A549 (cell line): ENCODE measurements around the gene UNC119B. TPM values are rescaled to one million over a fixed set of nuclear protein-coding genes. Genes with fewer than 3 reads are reported as not detected.

Experiments
- ATAC-seq, 2 experiments: fragments of 200-7000 bp in 1 of 2; fragments of >200 bp in 1 of 2; cut with Nextera tagmentation in 1 of 2; cut with Tn5 transposase in 1 of 2; 3 replicates each; pipeline versions ENCODE4 v1.8.0 to v1.9.1; 2018 to 2020; ENCODE audit warnings: mild to moderate bottlenecking in 1 of 2, moderate library complexity in 1 of 2
- CTCF ChIA-PET: fragments of 300-600 bp; sonication (Branson Sonifier 250); formaldehyde crosslinking; extraction: SDS; loops from one replicate; lab custom pipeline; 2021; ENCODE audit warnings: antibody characterized with exemption, inconsistent platforms; lab: Yijun Ruan, JAX
- POLR2A ChIA-PET: fragments of 350-600 bp; formaldehyde crosslinking; extraction: SDS; loops from one replicate; lab custom pipeline; 2021; ENCODE audit warnings: antibody characterized with exemption, inconsistent platforms; lab: Yijun Ruan, JAX
- DNase-seq, 2 experiments: peaks; one replicate each; pipeline versions ENCODE4 v3.0.0 to v3.0.0-alpha.2; 2011 to 2016; ENCODE audit warnings: low read depth in 1 of 2, low spot score in 1 of 2
- FAIRE-seq: peaks from 2 replicates; lab custom pipeline; 2011; peaks lifted over from hg19 to GRCh38; lab: Jason Lieb, UNC
- H3K27ac ChIP-seq, 2 experiments: fragments of >200 bp; sonication (Bioruptor Twin); formaldehyde crosslinking; 3 replicates each; pipeline ENCODE4 v1.5.1; 2016 to 2017
- H3K4me1 ChIP-seq: fragments of >200 bp; sonication (Bioruptor Twin); formaldehyde crosslinking; 3 replicates; pipeline ENCODE4 v1.6.1; 2016
- H3K4me2 ChIP-seq: fragments of >200 bp; sonication (Bioruptor Twin); formaldehyde crosslinking; 3 replicates; pipeline ENCODE4 v1.6.1; 2016
- H3K4me3 ChIP-seq: fragments of >200 bp; sonication (Bioruptor Twin); formaldehyde crosslinking; 3 replicates; pipeline ENCODE4 v1.5.1; 2016
- H3K9me3 ChIP-seq: fragments of >200 bp; sonication (Bioruptor Twin); formaldehyde crosslinking; 3 replicates; pipeline ENCODE4 v1.6.1; 2016
- ATOH8 ChIP-seq: fragments of 250-450 bp; sonication (Bioruptor Pico); IDR thresholded peaks from 2 replicates; pipeline ENCODE4 v1.5.0; 2020; ENCODE audit warnings: low read depth, mild to moderate bottlenecking, moderate library complexity
- BHLHE40 ChIP-seq: IDR thresholded peaks from 2 replicates; pipeline ENCODE4 v1.6.1; 2012; ENCODE audit warnings: low read depth, low read length, inconsistent platforms
- CEBPB ChIP-seq, 2 experiments: fragments of >200 bp in 1 of 2; sonication (Bioruptor Twin) in 1 of 2; formaldehyde crosslinking in 1 of 2; IDR thresholded peaks; 2 replicates each; pipeline ENCODE4 v1.6.1; 2012 to 2016
- CHD2 ChIP-seq: fragments of 150-350 bp; IDR thresholded peaks from 2 replicates; pipeline ENCODE4 v1.6.1; 2014; ENCODE audit warnings: low read length; ENCODE audit not compliant: partially characterized antibody
- ELK1 ChIP-seq: fragments of 150-350 bp; IDR thresholded peaks from 2 replicates; pipeline ENCODE4 v1.6.1; 2014; ENCODE audit warnings: low read depth, mild to moderate bottlenecking, low read length
- ESRRA ChIP-seq: fragments of 150-350 bp; IDR thresholded peaks from 2 replicates; pipeline ENCODE4 v1.6.1; 2014; ENCODE audit warnings: mild to moderate bottlenecking, low read length, borderline replicate concordance
- FOSL2 ChIP-seq, 2 experiments: fragments of 450-650 bp in 1 of 2; fragments of >200 bp in 1 of 2; sonication (Bioruptor Twin) in 1 of 2; formaldehyde crosslinking; IDR thresholded peaks; 2 replicates each; pipeline versions ENCODE4 v1.5.0 to v1.6.1; 2016 to 2020; ENCODE audit warnings: mild to moderate bottlenecking in 1 of 2, moderate library complexity in 1 of 2
- FOXS1 ChIP-seq: fragments of 250-450 bp; sonication (Bioruptor Pico); IDR thresholded peaks from 2 replicates; pipeline ENCODE4 v1.5.0; 2020; ENCODE audit warnings: mild to moderate bottlenecking, moderate library complexity
- HES2 ChIP-seq: fragments of >200 bp; sonication (Bioruptor Twin); formaldehyde crosslinking; IDR thresholded peaks from 2 replicates; pipeline ENCODE4 v1.6.1; 2016
- HOXB5 ChIP-seq: fragments of 250-450 bp; sonication (Bioruptor Pico); IDR thresholded peaks from 2 replicates; pipeline ENCODE4 v1.5.0; 2020; ENCODE audit warnings: mild to moderate bottlenecking, moderate library complexity
- KDM1A ChIP-seq: fragments of 200-600 bp; sonication (generic); IDR thresholded peaks from 2 replicates; pipeline ENCODE4 v1.6.1; 2016; ENCODE audit warnings: low read depth, mild to moderate bottlenecking
- KDM5A ChIP-seq: fragments of 200-600 bp; sonication (generic); IDR thresholded peaks from 2 replicates; pipeline ENCODE4 v1.6.1; 2016; ENCODE audit warnings: antibody characterized with exemption, mild to moderate bottlenecking
- PBX3 ChIP-seq: IDR thresholded peaks from 2 replicates; pipeline ENCODE4 v1.6.1; 2012
- RFX5 ChIP-seq: fragments of 450-650 bp; IDR thresholded peaks from 2 replicates; pipeline ENCODE4 v1.7.1; 2014; ENCODE audit warnings: antibody characterized with exemption, mild to moderate bottlenecking, moderate library complexity
- RNF2 ChIP-seq: fragments of 200-600 bp; sonication (generic); IDR thresholded peaks from 2 replicates; pipeline ENCODE4 v1.6.1; 2016; ENCODE audit warnings: low read depth, mild to moderate bottlenecking, antibody characterized with exemption, moderate library complexity, borderline replicate concordance
- TP53 ChIP-seq: fragments of 250-450 bp; sonication (Bioruptor Pico); IDR thresholded peaks from 2 replicates; pipeline ENCODE4 v1.5.0; 2021; ENCODE audit warnings: mild to moderate bottlenecking, moderate library complexity
- ZNF302 ChIP-seq: fragments of 250-450 bp; sonication (Bioruptor Pico); IDR thresholded peaks from 2 replicates; pipeline ENCODE4 v1.9.0; 2021; ENCODE audit warnings: inconsistent platforms, mild to moderate bottlenecking, moderate library complexity
- WGBS: methylation state at CpG from one replicate; pipeline ENCODE4 v1.1.6; 2017; ENCODE audit errors: missing lambda C conversion rate; 5-methylcytosine and 5-hydroxymethylcytosine counted together
- polyA plus RNA-seq, 4 experiments: library from polyadenylated mRNA; depleted of rRNA in 3 of 4; stranded (reverse); fragments of >200 nt; fragmentation: RNase III in 1 of 4; extraction: RNeasy Plus Mini Kit Qiagen cat#74134 plus additional on column Dnase treatment in 1 of 4; gene quantifications; 2 replicates in 3 of 4; 3 replicates in 1 of 4; pipeline ENCODE4 v1.2.3, GENCODE V29; 2011 to 2017
- TF ChIP-seq, protein P1 (sequence below): IDR thresholded peaks from 2 replicates; pipeline ENCODE4 v1.6.1; 2012

The UNC119B gene
- polyA plus RNA-seq, 2 of the 4 experiments (the other 2 are of a cell fraction) = 25.8 to 41.5 TPM

DNA sequence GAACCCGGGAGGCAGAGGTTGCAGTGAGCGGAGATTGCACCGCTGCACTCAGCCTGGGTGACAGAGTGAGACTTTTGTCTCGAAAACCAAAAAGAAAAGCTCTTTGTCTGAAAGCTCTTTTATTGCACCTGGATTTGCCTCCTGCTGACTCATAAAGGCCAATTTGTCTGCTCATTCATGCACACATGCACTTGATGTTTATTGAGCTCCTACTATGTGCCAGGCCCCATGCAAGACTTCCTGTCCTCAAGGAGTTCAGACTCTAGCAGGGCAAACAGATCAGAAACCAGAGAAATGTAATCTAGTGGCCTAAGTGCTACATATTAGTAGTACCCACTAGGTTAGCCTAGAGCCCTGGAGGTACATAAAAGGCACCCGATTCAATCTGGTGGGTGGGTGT lies 39.6 kb upstream of the UNC119B start:
- TF ChIP-seq, protein P1, sequence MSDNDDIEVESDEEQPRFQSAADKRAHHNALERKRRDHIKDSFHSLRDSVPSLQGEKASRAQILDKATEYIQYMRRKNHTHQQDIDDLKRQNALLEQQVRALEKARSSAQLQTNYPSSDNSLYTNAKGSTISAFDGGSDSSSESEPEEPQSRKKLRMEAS = no peak
- no peak for TF ChIP-seq ELK1
- ChIA-PET CTCF (interaction anchor here (0.8 to 3.0 kb wide), 4 partner anchors 16 to 88 kb away, joined by 3 to 29 read pairs (median 4); no protein-coding TSS in a partner anchor), POLR2A (no interaction called here)
- Histone ChIP-seq H3K4me3 (no peak overlapping the region), H3K4me1 (0 out of 3 replicates have a peak, but pooled peaks cover 4% of the 10 kb centered on the region), H3K27ac (no peak overlapping the region), H3K4me2 (no peak overlapping the region), H3K9me3 (no peaks in the 10 kb centered on the region)
- DNase-seq = no peak
- no peak for FAIRE-seq
- ATAC-seq = no peak
- 88% methylated on average over 5 of the region's 5 CpGs for WGBS

GRCh38 chr12:120674097-120674636 lies 36.1 kb upstream of the UNC119B start:
- no peak overlapping the region for H3K4me2 ChIP-seq
- no peak overlapping the region for H3K27ac ChIP-seq
- H3K9me3 ChIP-seq = no peaks in the 10 kb centered on the region
- FAIRE-seq (no peak), ATAC-seq (peak; percentile 37 to 56; a peak in 2 of 6 replicates), DNase-seq (no peak)
- ChIA-PET CTCF (interaction anchor here (1.0 to 13.7 kb wide), 4 partner anchors 12 to 36 kb away, joined by 3 to 127 read pairs (median 4); partner anchors contain the start of gene UNC119B), POLR2A (interaction anchor here (0.9 kb wide), 1 partner anchor 383 kb away, joined by 3 read pairs; the partner anchor contains the start of gene RNU4-2)
- TF ChIP-seq KDM1A (no peak), HOXB5 (CRISPR knock-in tag) (no peak), RNF2 (no peak), CHD2 (no peak), RFX5 (no peak), HES2 (no peak), TP53 (CRISPR knock-in tag) (no peak), FOXS1 (CRISPR knock-in tag) (no peak), ESRRA (no peak), ATOH8 (CRISPR knock-in tag) (no peak), KDM5A (no peak), PBX3 (no peak), ELK1 (no peak), ZNF302 (CRISPR knock-in tag) (no peak), BHLHE40 (no peak), CEBPB (IDR thresholded peaks at IDR 0.05) (no peak), FOSL2 (IDR thresholded peaks at IDR 0.05) (no peak), FOSL2 (CRISPR knock-in tag; IDR thresholded peaks at IDR 0.05) (no peak)
- peaks cover 13% of the 10 kb centered on the region for H3K4me1 ChIP-seq
- 73% methylated on average over 6 of the region's 6 CpGs for WGBS
- no peak overlapping the region for H3K4me3 ChIP-seq
